GM12878 (cell line): ENCODE data around the gene PPP1R9B. TPM values are rescaled to one million over a fixed set of nuclear protein-coding genes. Genes with fewer than 3 reads are reported as not detected.

ENCODE experiments used
- BACH1 ChIP-seq: fragments of 450-650 bp; IDR thresholded peaks from 2 replicates; pipeline ENCODE4 v1.6.1; 2017; ENCODE audit warnings: mild to moderate bottlenecking, borderline replicate concordance
- BCL11A ChIP-seq: IDR thresholded peaks from 2 replicates; pipeline ENCODE4 v1.6.1; 2011; ENCODE audit warnings: low read depth, low read length
- CBX3 ChIP-seq: fragments of 200-600 bp; sonication (generic); IDR thresholded peaks from 2 replicates; pipeline ENCODE4 v1.6.1; 2016; ENCODE audit warnings: low read depth, borderline replicate concordance
- CHD2 ChIP-seq: IDR thresholded peaks from 2 replicates; pipeline ENCODE4 v1.6.1; 2011; ENCODE audit warnings: low read depth, low read length, improper control_type of control experiment, borderline replicate concordance
- E4F1 ChIP-seq: fragments of 450-650 bp; IDR thresholded peaks from 2 replicates; pipeline ENCODE4 v1.6.1; 2018; ENCODE audit warnings: borderline replicate concordance, mild to moderate bottlenecking; ENCODE audit not compliant: partially characterized antibody
- EGR1 ChIP-seq, 2 experiments: IDR thresholded peaks; 1 replicate in 1 of 2; 2 replicates in 1 of 2; pipeline ENCODE4 v1.6.1; 2011 to 2012; ENCODE audit warnings: low read depth in 2 of 2, low read length in 2 of 2, borderline replicate concordance in 1 of 2, mild to moderate bottlenecking in 1 of 2, moderate library complexity in 1 of 2
- ETV6 ChIP-seq, 2 experiments: fragments of 450-650 bp in 1 of 2; IDR thresholded peaks in 1 of 2; conservative IDR thresholded peaks in 1 of 2; 2 replicates each; pipeline ENCODE4 v1.6.1; 2014; ENCODE audit warnings: antibody characterized with exemption in 1 of 2, borderline replicate concordance in 1 of 2, low read depth in 1 of 2, mild to moderate bottlenecking in 1 of 2, moderate library complexity in 1 of 2
- LARP7 ChIP-seq: fragments of 450-650 bp; IDR thresholded peaks from 2 replicates; pipeline ENCODE4 v1.6.1; 2017; ENCODE audit warnings: mild to moderate bottlenecking
- MEF2A ChIP-seq: IDR thresholded peaks from 2 replicates; pipeline ENCODE4 v1.6.1; 2011; ENCODE audit warnings: low read depth, mild to moderate bottlenecking, low read length, moderate library complexity; ENCODE audit not compliant: insufficient read depth
- NKRF ChIP-seq: fragments of 450-650 bp; conservative IDR thresholded peaks from 2 replicates; pipeline ENCODE4 v1.6.1; 2017; ENCODE audit warnings: mild to moderate bottlenecking, moderate library complexity
- NR2C2 ChIP-seq: IDR thresholded peaks from 2 replicates; pipeline ENCODE4 v1.6.1; 2011; ENCODE audit warnings: borderline replicate concordance, low read depth; ENCODE audit not compliant: control insufficient read depth, insufficient read length
- NR2F1 ChIP-seq: fragments of 450-650 bp; conservative IDR thresholded peaks from 2 replicates; pipeline ENCODE4 v1.6.1; 2017; ENCODE audit warnings: mild to moderate bottlenecking
- POLR2AphosphoS5 ChIP-seq: IDR thresholded peaks from 2 replicates; pipeline ENCODE4 v1.6.1; 2011; ENCODE audit warnings: mild to moderate bottlenecking, low read length, inconsistent platforms
- POU2F2 ChIP-seq: IDR thresholded peaks from 3 replicates; pipeline ENCODE4 v1.6.1; 2011; ENCODE audit warnings: low read depth, mild to moderate bottlenecking, low read length, borderline replicate concordance
- RAD51 ChIP-seq: fragments of 450-650 bp; IDR thresholded peaks from 2 replicates; pipeline ENCODE4 v1.6.1; 2016; ENCODE audit warnings: moderate library complexity, mild to moderate bottlenecking, inconsistent platforms
- RCOR1 ChIP-seq: conservative IDR thresholded peaks from 2 replicates; pipeline ENCODE4 v1.6.1; 2012; ENCODE audit warnings: low read depth, low read length, improper control_type of control experiment
- SMAD5 ChIP-seq: IDR thresholded peaks from 2 replicates; pipeline ENCODE4 v1.6.1; 2016; ENCODE audit warnings: antibody characterized with exemption, low read depth
- STAT1 ChIP-seq: fragments of 450-650 bp; conservative IDR thresholded peaks from 2 replicates; pipeline ENCODE4 v1.6.1; 2014; ENCODE audit warnings: antibody characterized with exemption, mild to moderate bottlenecking
- STAT3 ChIP-seq: IDR thresholded peaks from 2 replicates; pipeline ENCODE4 v1.6.1; 2011; ENCODE audit warnings: low read depth, low read length, improper control_type of control experiment
- SUZ12 ChIP-seq: fragments of 200-600 bp; sonication (generic); IDR thresholded peaks from one replicate; pipeline ENCODE4 v1.6.1; 2018; ENCODE audit warnings: antibody characterized with exemption, mild to moderate bottlenecking; ENCODE audit not compliant: unreplicated experiment
- WRNIP1 ChIP-seq: IDR thresholded peaks from 2 replicates; pipeline ENCODE4 v1.6.1; 2011; ENCODE audit warnings: low read depth, low read length, improper control_type of control experiment, borderline replicate concordance
- ZBTB4 ChIP-seq: fragments of 450-650 bp; formaldehyde crosslinking; IDR thresholded peaks from 2 replicates; pipeline ENCODE4 v1.4.0; 2022; ENCODE audit warnings: mild to moderate bottlenecking, moderate library complexity
- ZNF217 ChIP-seq: fragments of 450-650 bp; IDR thresholded peaks from 2 replicates; pipeline ENCODE4 v1.6.1; 2017; ENCODE audit warnings: antibody characterized with exemption, mild to moderate bottlenecking
- polyA plus RNA-seq, 11 experiments: library from polyadenylated mRNA; depleted of rRNA in 4 of 11; unstranded in 6 of 11; stranded (reverse) in 5 of 11; fragments of >200 nt; fragmentation: Nextera tagmentation in 4 of 11; fragmentation: Illumina TruSeq in 1 of 11; extraction: Ambion mirVana in 4 of 11; extraction: Trizol in 1 of 11; gene quantifications; 1 replicate in 1 of 11; 2 replicates in 10 of 11; pipeline versions ENCODE4 v1.2.1 to v1.2.3, GENCODE V29; 2011 to 2016; ENCODE audit warnings: inconsistent platforms in 2 of 11, missing spikeins in 2 of 11, low read depth in 1 of 11
- total RNA-seq, 4 experiments: library from RNA; depleted of rRNA in 3 of 4; stranded (reverse); fragments of >200 nt in 3 of 4; fragmentation: Illumina TruSeq in 1 of 4; extraction: Trizol in 1 of 4; gene quantifications; 2 replicates each; pipeline versions ENCODE4 v1.2.1 to v1.2.3, GENCODE V29; 2013 to 2021

PPP1R9B gene
- total and polyA plus RNA-seq, 10 of the 15 experiments (the other 5 are each of a cell fraction or from before 2014, with no cell fraction given): 0.20 to 107 (median 37.5) TPM

- TF ChIP-seq NR2F1 (no peak), ETV6 (conservative IDR thresholded peaks at IDR 0.05 in 1 of 2, IDR thresholded peaks at IDR 0.05 in 1 of 2; ENCODE audit: borderline replicate concordance in 1 of 2, low read depth in 1 of 2) (no peak), LARP7 (peak; percentile 50; the same call in 1 of the 2 replicates), E4F1 (no peak), POU2F2 (peak; percentile 13; the same call in 1 of the 3 replicates), RCOR1 (no peak), CHD2 (0 out of 2 replicates have a peak, but pooled peaks have one; percentile 23), BACH1 (peak; percentile 40), ZNF217 (no peak), WRNIP1 (no peak), NR2C2 (no peak), MEF2A (no peak), CBX3 (no peak), SUZ12 (no peak), EGR1 (IDR thresholded peaks at IDR 0.05; ENCODE audit: borderline replicate concordance in 1 of 2, low read depth in 2 of 2, low read length in 2 of 2) (0 out of 3 replicates have a peak, but pooled peaks of 1 of the 2 experiments have one; percentile 4), STAT3 (no peak), SMAD5 (no peak), BCL11A (no peak), ZBTB4 (CRISPR knock-in tag) (no peak), NKRF (peak; percentile 56), RAD51 (no peak), STAT1 (no peak), POLR2AphosphoS5 (no peak)
These were observed 20.5 kb downstream of the PPP1R9B start, which contains the start of gene SAMD14 (continued) for GRCh38 chr17:50129728-50130558.
